RWPE1 (cell line): ENCODE data around the gene EBF4.

Experiments
- CTCF ChIA-PET: fragments of 350-600 bp; sonication (Branson Sonifier 250); formaldehyde crosslinking; extraction: SDS; loops from one replicate; lab custom pipeline; 2021; lab: Yijun Ruan, JAX
- POLR2A ChIA-PET: fragments of 400-600 bp; formaldehyde crosslinking; extraction: SDS; loops from one replicate; lab custom pipeline; 2020; ENCODE audit warnings: antibody characterized with exemption; ENCODE audit not compliant: low non-redundant PET; lab: Yijun Ruan, JAX
- DNase-seq: peaks from one replicate; pipeline ENCODE4 v3.0.0; 2012; ENCODE audit warnings: low spot score
- H3K27ac ChIP-seq: fragments of 450-650 bp; 2 replicates; pipeline ENCODE4 v1.5.1; 2017
- TF ChIP-seq, protein P1 (sequence below): fragments of 450-650 bp; conservative IDR thresholded peaks from 2 replicates; pipeline ENCODE4 v1.5.1; 2017; ENCODE audit warnings: low read depth, mild to moderate bottlenecking

Gene EBF4

DNA sequence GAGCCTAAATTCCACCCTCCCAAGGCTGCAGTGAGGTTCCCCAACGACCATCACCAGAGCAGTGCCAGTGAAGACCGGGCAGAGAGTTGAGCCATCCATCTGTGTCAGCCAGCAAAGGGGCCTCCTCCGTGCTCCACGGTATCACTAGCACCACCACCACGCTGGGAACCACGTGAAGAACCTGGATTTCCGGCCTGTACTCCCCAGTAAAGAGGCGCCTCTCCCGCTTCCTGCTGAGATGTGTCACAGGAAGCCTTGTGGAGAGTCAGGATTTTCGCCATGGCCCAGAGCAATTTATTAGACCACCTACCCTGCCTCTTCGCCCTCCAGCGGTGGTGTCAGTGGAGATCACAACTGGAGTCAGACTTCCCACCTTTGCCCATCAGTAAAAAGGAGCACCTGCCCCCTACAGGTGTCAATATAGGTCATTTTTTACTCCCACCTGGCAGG, 79.1 kb downstream of the EBF4 start:
- H3K27ac ChIP-seq = no peak overlapping the region
- DNase-seq = no peak
- CTCF ChIA-PET = interaction anchor here (0.6 kb wide), 2 partner anchors 28 to 56 kb away, joined by 4 read pairs; no protein-coding TSS in a partner anchor
- POLR2A ChIA-PET = no interaction called here
- TF ChIP-seq, protein P1, sequence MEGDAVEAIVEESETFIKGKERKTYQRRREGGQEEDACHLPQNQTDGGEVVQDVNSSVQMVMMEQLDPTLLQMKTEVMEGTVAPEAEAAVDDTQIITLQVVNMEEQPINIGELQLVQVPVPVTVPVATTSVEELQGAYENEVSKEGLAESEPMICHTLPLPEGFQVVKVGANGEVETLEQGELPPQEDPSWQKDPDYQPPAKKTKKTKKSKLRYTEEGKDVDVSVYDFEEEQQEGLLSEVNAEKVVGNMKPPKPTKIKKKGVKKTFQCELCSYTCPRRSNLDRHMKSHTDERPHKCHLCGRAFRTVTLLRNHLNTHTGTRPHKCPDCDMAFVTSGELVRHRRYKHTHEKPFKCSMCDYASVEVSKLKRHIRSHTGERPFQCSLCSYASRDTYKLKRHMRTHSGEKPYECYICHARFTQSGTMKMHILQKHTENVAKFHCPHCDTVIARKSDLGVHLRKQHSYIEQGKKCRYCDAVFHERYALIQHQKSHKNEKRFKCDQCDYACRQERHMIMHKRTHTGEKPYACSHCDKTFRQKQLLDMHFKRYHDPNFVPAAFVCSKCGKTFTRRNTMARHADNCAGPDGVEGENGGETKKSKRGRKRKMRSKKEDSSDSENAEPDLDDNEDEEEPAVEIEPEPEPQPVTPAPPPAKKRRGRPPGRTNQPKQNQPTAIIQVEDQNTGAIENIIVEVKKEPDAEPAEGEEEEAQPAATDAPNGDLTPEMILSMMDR = no peak

DNA sequence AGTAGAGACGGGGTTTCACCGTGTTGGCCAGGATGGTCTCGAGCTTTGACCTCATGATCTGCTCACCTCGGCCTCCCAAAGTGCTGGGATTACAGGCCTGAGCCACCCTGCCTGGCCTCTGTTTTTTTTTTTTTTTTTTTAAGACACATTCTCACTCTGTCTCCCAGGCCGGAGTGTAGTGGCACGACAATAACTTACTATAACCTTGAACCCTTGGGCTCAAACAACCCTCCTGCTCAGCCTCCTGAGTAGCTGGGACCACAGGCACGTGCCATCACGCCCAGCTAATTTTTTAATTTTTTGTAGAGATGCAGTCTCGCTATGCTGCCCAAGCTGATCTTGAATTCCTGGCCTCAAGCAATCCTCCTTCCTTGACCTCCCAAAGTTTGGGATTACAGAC, 81.2 kb downstream of the EBF4 start:
- TF ChIP-seq, protein P1 = no peak
- ChIA-PET POLR2A (no interaction called here), CTCF (no interaction called here)
- H3K27ac ChIP-seq = no peak overlapping the region
- DNase-seq = no peak

DNA sequence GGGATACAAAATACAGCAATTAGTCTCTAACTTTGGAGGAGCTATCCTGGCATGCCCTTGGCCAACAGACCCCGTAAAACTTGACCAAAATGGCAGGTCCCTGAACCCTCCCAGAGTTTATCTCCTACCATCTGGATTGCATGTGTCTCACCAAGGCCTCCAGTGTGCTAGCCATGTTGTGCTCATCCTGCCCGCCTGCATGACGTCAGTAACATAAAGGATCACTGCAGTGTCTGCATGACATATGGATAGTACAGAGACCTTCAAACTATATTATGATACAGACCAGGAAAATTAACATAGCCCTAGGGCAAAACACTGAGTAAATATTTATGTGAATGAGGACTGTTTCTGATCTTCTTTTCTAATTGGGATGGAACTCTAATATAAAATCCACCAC, 82.6 kb downstream of the EBF4 start:
- ChIA-PET POLR2A (interaction anchor here (0.5 kb wide), 1 partner anchor 12 kb away, joined by 6 read pairs; no protein-coding TSS in a partner anchor), CTCF (interaction anchor here (0.7 kb wide), 1 partner anchor 10 kb away, joined by 3 read pairs; no protein-coding TSS in a partner anchor)
- TF ChIP-seq, protein P1 = no peak
- DNase-seq = no peak
- H3K27ac ChIP-seq = no peak overlapping the region

DNA sequence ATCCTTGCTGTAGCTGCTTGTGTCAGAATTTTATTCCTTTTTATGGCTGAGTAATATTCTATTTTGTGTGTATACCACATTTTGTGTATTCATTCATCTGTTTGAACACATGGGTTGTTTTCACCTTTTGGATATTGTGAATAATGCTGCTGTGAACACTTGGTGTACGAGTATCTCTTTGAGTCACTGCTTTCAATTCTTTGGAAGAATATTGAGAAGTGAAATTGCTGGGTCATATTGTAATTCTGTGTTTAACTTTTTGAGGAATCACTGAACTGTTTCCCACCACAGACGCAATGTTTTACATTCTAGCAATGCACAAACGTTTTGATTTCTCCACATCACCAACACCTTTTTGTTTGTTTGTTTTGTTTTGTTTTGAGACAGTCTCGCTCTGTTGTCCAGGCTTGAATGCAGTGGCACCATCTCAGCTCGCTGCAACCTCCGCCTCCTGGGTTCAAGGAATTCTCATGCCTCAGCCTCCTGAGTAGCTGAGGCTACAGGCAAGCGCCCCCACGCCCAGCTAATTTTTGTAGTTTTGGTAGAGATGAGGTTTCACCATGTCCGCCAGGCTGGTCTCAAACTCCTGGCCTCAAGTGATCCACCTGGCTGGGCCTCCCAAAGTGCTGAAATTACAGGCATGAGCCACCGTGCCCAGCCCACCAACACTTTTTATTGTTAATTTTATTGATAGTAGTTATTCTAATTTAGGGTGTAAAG, 86.2 kb downstream of the EBF4 start:
- ChIA-PET POLR2A (no interaction called here), CTCF (no interaction called here)
- no peak for DNase-seq

DNA sequence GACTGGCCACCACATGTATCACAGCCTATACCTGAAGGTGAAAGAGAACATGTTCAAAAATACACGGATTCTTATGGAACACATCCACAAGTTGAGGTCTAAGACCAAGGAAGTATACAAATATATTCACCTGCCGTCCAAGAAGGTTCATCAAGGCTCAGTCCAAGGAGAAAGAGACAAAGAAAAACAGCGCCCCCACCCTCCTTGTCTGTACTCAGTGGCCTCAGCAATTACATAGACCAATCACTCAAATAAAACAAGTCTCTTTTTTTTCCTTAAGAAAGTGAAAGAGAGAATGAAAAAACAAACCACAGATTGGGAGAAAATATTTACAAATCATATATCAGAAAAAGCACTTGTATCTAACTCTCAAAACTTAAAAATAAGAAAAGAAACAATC, 88.4 kb downstream of the EBF4 start:
- ChIA-PET CTCF (no interaction called here), POLR2A (no interaction called here)
- TF ChIP-seq, protein P1 = no peak; the same call in 1 of the 2 replicates
- no peak overlapping the region for H3K27ac ChIP-seq
- no peak for DNase-seq

More for the DNA sequence above, 86.2 kb downstream of the EBF4 start:
- no peak overlapping the region for H3K27ac ChIP-seq
- TF ChIP-seq, protein P1 = no peak

DNA sequence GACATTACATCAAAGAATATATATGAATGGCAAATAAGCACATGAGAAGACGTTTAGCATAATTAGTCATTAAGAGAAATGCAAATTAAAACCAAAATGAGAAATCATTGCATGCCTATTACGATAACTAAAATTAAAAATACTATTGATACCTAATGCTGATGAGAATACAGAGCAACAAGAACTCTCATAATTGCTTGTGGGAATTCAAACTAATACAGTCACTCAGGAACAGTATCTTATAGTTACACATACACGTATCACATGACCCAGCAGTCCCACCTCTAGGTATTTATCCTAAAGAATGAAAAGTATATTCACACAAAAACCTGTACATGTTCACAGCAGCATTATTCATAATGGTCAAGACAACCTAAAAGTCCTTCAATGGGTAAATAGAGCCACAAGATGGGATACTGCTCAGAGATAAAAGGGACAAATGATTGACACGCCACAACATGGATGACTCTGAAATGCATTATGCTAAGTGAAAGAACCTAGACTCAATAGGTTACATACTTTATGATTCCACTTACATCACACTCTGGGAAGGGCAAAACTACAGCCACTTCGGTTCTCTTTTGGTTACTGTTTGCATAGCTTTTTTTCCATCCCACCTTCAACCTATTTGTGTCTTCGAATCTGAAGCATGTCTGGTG, 91.5 kb downstream of the EBF4 start:
- TF ChIP-seq, protein P1 = no peak
- DNase-seq = no peak
- ChIA-PET POLR2A (no interaction called here), CTCF (interaction anchor here (0.7 kb wide), 1 partner anchor 90 kb away, joined by 5 read pairs; no protein-coding TSS in a partner anchor)
- H3K27ac ChIP-seq = no peak overlapping the region
